ENCODE data around the gene NDUFV1. TPM values are rescaled to one million over a fixed set of nuclear protein-coding genes. Genes with fewer than 3 reads are reported as not detected.

NDUFV1 gene
- total RNA-seq, 1 donor: 158 TPM

- no peaks in the 10 kb centered on the region for H3K79me2 ChIP-seq (ENCODE audit: insufficient read depth, low read length)
- H3K4me3 ChIP-seq (ENCODE audit: insufficient read depth, low read length): no peak overlapping the region
- no peak for TF ChIP-seq CTCF (IDR thresholded peaks at IDR 0.05; ENCODE audit: extremely low read depth, low read depth, low read length)
- H4K20me1 ChIP-seq (ENCODE audit: insufficient read depth, low read length): no peaks in the 10 kb centered on the region
- H3K27ac ChIP-seq (ENCODE audit: low read depth, low read length): no peak overlapping the region
- no peaks in the 10 kb centered on the region for H3K36me3 ChIP-seq (ENCODE audit: insufficient read depth, low read length)
- H2AFZ ChIP-seq (ENCODE audit: low read length): no peak overlapping the region
- no peaks in the 10 kb centered on the region for H3K4me1 ChIP-seq (ENCODE audit: insufficient read depth, low read length)
- H3K27me3 ChIP-seq (ENCODE audit: insufficient read depth, low read length): peaks cover 3% of the 10 kb centered on the region
- no peak for DNase-seq (ENCODE audit: insufficient read length, low spot score, missing footprints)
- no peak overlapping the region for H3K4me2 ChIP-seq (ENCODE audit: insufficient read depth, low read length)
- no peaks in the 10 kb centered on the region for H3K9me3 ChIP-seq (ENCODE audit: low read depth, low read length)
These were observed 34.4 kb upstream of the NDUFV1 start for GRCh38 chr11:67572305-67572704.

- Histone ChIP-seq H3K4me1 (ENCODE audit: insufficient read depth, low read length) (no peaks in the 10 kb centered on the region), H3K79me2 (ENCODE audit: insufficient read depth, low read length) (no peaks in the 10 kb centered on the region), H3K27ac (ENCODE audit: low read depth, low read length) (no peak overlapping the region), H3K4me3 (ENCODE audit: insufficient read depth, low read length) (no peak overlapping the region), H3K36me3 (ENCODE audit: insufficient read depth, low read length) (no peaks in the 10 kb centered on the region), H4K20me1 (ENCODE audit: insufficient read depth, low read length) (no peaks in the 10 kb centered on the region), H3K4me2 (ENCODE audit: insufficient read depth, low read length) (no peak overlapping the region), H3K27me3 (ENCODE audit: insufficient read depth, low read length) (peaks cover 6% of the 10 kb centered on the region), H3K9me3 (ENCODE audit: low read depth, low read length) (no peaks in the 10 kb centered on the region), H2AFZ (ENCODE audit: low read length) (no peak overlapping the region)
- peak; percentile 61 for TF ChIP-seq CTCF (IDR thresholded peaks at IDR 0.05; ENCODE audit: extremely low read depth, low read depth, low read length)
- peak; percentile 65 for DNase-seq (ENCODE audit: insufficient read length, low spot score, missing footprints)
These were observed 33.9 kb upstream of the NDUFV1 start for GRCh38 chr11:67572747-67573419.

- no peak for DNase-seq (ENCODE audit: insufficient read length, low spot score, missing footprints)
- no peak overlapping the region for H3K27ac ChIP-seq (ENCODE audit: low read depth, low read length)
- no peaks in the 10 kb centered on the region for H4K20me1 ChIP-seq (ENCODE audit: insufficient read depth, low read length)
- TF ChIP-seq CTCF (IDR thresholded peaks at IDR 0.05; ENCODE audit: extremely low read depth, low read depth, low read length): no peak
- H3K4me2 ChIP-seq (ENCODE audit: insufficient read depth, low read length): no peak overlapping the region
- H3K9me3 ChIP-seq (ENCODE audit: low read depth, low read length): no peaks in the 10 kb centered on the region
- no peaks in the 10 kb centered on the region for H3K4me1 ChIP-seq (ENCODE audit: insufficient read depth, low read length)
- no peak overlapping the region for H2AFZ ChIP-seq (ENCODE audit: low read length)
- H3K79me2 ChIP-seq (ENCODE audit: insufficient read depth, low read length): no peaks in the 10 kb centered on the region
- H3K27me3 ChIP-seq (ENCODE audit: insufficient read depth, low read length): peaks cover 15% of the 10 kb centered on the region
- H3K36me3 ChIP-seq (ENCODE audit: insufficient read depth, low read length): no peaks in the 10 kb centered on the region
- H3K4me3 ChIP-seq (ENCODE audit: insufficient read depth, low read length): no peak overlapping the region
These were observed 31.8 kb upstream of the NDUFV1 start for GRCh38 chr11:67574938-67575337.

DNA sequence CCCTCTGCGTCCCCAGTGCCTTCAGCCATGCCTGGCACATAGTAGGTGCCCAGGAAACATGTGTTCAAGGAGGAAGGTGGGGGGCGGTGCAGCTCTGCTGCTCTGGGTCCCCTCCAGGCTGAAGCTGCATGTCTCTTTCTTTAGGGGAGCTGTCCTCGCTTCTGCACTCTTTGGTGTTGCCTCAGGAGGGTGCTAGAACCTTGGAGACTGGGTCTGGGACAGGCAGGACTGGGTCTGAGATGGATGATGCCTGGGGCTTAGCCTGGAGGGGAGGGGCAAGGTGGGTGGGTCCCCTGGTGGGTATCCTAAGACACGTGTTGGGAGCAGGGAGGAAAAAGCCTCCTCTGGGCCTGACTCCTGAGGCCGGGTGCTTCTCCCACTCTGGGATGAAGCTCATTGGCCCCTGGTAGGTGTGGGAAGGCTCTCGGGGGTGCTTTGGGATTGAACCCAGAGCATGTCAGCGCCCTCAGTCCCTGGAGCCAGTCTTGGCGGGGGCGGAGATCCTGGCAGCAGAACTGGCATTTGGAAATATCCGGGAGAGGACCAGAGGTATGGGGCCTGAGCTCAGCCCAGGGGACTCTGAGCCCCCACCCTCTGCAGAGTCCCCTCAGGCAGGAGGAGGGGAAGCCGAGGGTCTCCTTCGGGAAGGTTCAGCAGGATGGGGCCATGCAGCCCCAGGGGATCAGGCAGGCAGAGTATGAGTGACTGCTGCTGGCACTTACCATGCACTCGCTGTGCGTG is 29.8 kb upstream of the NDUFV1 start:
- DNase-seq (ENCODE audit: insufficient read length, low spot score, missing footprints): no peak
- Histone ChIP-seq H3K27me3 (ENCODE audit: insufficient read depth, low read length) (peaks cover 27% of the 10 kb centered on the region), H3K36me3 (ENCODE audit: insufficient read depth, low read length) (no peaks in the 10 kb centered on the region), H3K79me2 (ENCODE audit: insufficient read depth, low read length) (no peaks in the 10 kb centered on the region), H2AFZ (ENCODE audit: low read length) (no peak overlapping the region), H3K4me3 (ENCODE audit: insufficient read depth, low read length) (no peak overlapping the region), H4K20me1 (ENCODE audit: insufficient read depth, low read length) (no peaks in the 10 kb centered on the region), H3K4me2 (ENCODE audit: insufficient read depth, low read length) (no peak overlapping the region), H3K27ac (ENCODE audit: low read depth, low read length) (no peak overlapping the region), H3K4me1 (ENCODE audit: insufficient read depth, low read length) (no peaks in the 10 kb centered on the region), H3K9me3 (ENCODE audit: low read depth, low read length) (no peaks in the 10 kb centered on the region)
- no peak for TF ChIP-seq CTCF (IDR thresholded peaks at IDR 0.05; ENCODE audit: extremely low read depth, low read depth, low read length)
